ENCODE data around the gene MTOR.

The MTOR gene

GRCh38 chr1:11151826-11152612 is 110.3 kb downstream of the MTOR start:
- Histone ChIP-seq H3K4me1 (no peaks in the 10 kb centered on the region), H3K36me3 (ENCODE audit: control insufficient read depth, insufficient read depth, low read length) (no peaks in the 10 kb centered on the region), H3K9me3 (ENCODE audit: control insufficient read depth, low read length) (no peaks in the 10 kb centered on the region), H3K79me2 (no peaks in the 10 kb centered on the region), H3K27me3 (ENCODE audit: control insufficient read depth, insufficient read depth, low read length) (no peaks in the 10 kb centered on the region), H3K4me2 (ENCODE audit: low read length) (no peak overlapping the region), H2AFZ (no peak overlapping the region), H3K4me3 (ENCODE audit: low read depth, low read length) (no peak overlapping the region), H3K27ac (no peak overlapping the region), H3K9ac (no peak overlapping the region)
- TF ChIP-seq CTCF (IDR thresholded peaks at IDR 0.05) = no peak

- no peaks in the 10 kb centered on the region for H3K36me3 ChIP-seq (ENCODE audit: control insufficient read depth, insufficient read depth, low read length)
- no peak overlapping the region for H3K27ac ChIP-seq
- no peak overlapping the region for H3K9ac ChIP-seq
Measured at GRCh38 chr1:11151114-11151513, 111.2 kb downstream of the MTOR start.

GRCh38 chr1:11150326-11150725 is 112.0 kb downstream of the MTOR start:
- Histone ChIP-seq H3K4me1 (no peaks in the 10 kb centered on the region), H3K27me3 (ENCODE audit: control insufficient read depth, insufficient read depth, low read length) (no peaks in the 10 kb centered on the region), H3K9ac (no peak overlapping the region), H3K9me3 (ENCODE audit: control insufficient read depth, low read length) (no peaks in the 10 kb centered on the region), H3K79me2 (no peaks in the 10 kb centered on the region), H3K36me3 (ENCODE audit: control insufficient read depth, insufficient read depth, low read length) (no peaks in the 10 kb centered on the region), H3K4me3 (ENCODE audit: low read depth, low read length) (no peak overlapping the region), H2AFZ (no peak overlapping the region), H3K4me2 (ENCODE audit: low read length) (no peak overlapping the region), H3K27ac (no peak overlapping the region)
- no peak for TF ChIP-seq CTCF (IDR thresholded peaks at IDR 0.05)

More at GRCh38 chr1:11151114-11151513, 111.2 kb downstream of the MTOR start:
- Histone ChIP-seq H3K4me2 (ENCODE audit: low read length) (no peak overlapping the region), H3K9me3 (ENCODE audit: control insufficient read depth, low read length) (no peaks in the 10 kb centered on the region), H3K4me1 (no peaks in the 10 kb centered on the region), H3K79me2 (no peaks in the 10 kb centered on the region), H3K4me3 (ENCODE audit: low read depth, low read length) (no peak overlapping the region), H2AFZ (no peak overlapping the region), H3K27me3 (ENCODE audit: control insufficient read depth, insufficient read depth, low read length) (no peaks in the 10 kb centered on the region)
- no peak for TF ChIP-seq CTCF (IDR thresholded peaks at IDR 0.05)

GRCh38 chr1:11147197-11147770 is 115.1 kb downstream of the MTOR start:
- Histone ChIP-seq H3K4me1 (no peaks in the 10 kb centered on the region), H3K4me3 (ENCODE audit: low read depth, low read length) (no peak overlapping the region), H3K9me3 (ENCODE audit: control insufficient read depth, low read length) (no peaks in the 10 kb centered on the region), H3K79me2 (no peaks in the 10 kb centered on the region), H2AFZ (no peak overlapping the region), H3K27ac (no peak overlapping the region), H3K27me3 (ENCODE audit: control insufficient read depth, insufficient read depth, low read length) (no peaks in the 10 kb centered on the region), H3K9ac (no peak overlapping the region), H3K36me3 (ENCODE audit: control insufficient read depth, insufficient read depth, low read length) (no peaks in the 10 kb centered on the region), H3K4me2 (ENCODE audit: low read length) (no peak overlapping the region)
- no peak for TF ChIP-seq CTCF (IDR thresholded peaks at IDR 0.05)

All from parathyroid adenoma (tissue), 2 donors.